ENCODE data around the gene REV3L. TPM values are rescaled to one million over a fixed set of nuclear protein-coding genes. Genes with fewer than 3 reads are reported as not detected.

REV3L gene
- total RNA-seq, 3 donors from 2014 or later = 17.7 to 56.4 (median 20.7) TPM

GRCh38 chr6:111429571-111429970 lies 53.4 kb downstream of the REV3L start:
- H3K9me3 ChIP-seq = peaks cover 5% of the 10 kb centered on the region
- no peak for TF ChIP-seq CTCF (IDR thresholded peaks at IDR 0.05)
- intact Hi-C loops (cut with DNase I, micrococcal nuclease) = no loop called here
- ATAC-seq (no peak), DNase-seq (no peak)
- H3K4me1 ChIP-seq (ENCODE audit: low read depth) = peaks cover 8% of the 10 kb centered on the region
- H3K36me3 ChIP-seq (ENCODE audit: low read depth) = no peaks in the 10 kb centered on the region
- H3K4me3 ChIP-seq = no peak overlapping the region

GRCh38 chr6:111428811-111429210 lies 54.2 kb downstream of the REV3L start:
- DNase-seq (no peak), ATAC-seq (no peak)
- Histone ChIP-seq H3K4me1 (ENCODE audit: low read depth) (peaks cover 15% of the 10 kb centered on the region), H3K36me3 (ENCODE audit: low read depth) (no peaks in the 10 kb centered on the region), H3K9me3 (peaks cover 5% of the 10 kb centered on the region), H3K4me3 (no peak overlapping the region)
- intact Hi-C loops (cut with DNase I, micrococcal nuclease) = no loop called here
- TF ChIP-seq CTCF (IDR thresholded peaks at IDR 0.05) = no peak

GRCh38 chr6:111427341-111428116 lies 55.5 kb downstream of the REV3L start:
- Histone ChIP-seq H3K4me3 (no peak overlapping the region), H3K4me1 (ENCODE audit: low read depth) (peaks cover 22% of the 10 kb centered on the region)

GRCh38 chr6:111423960-111424846 lies 58.8 kb downstream of the REV3L start:
- peak in 2 of 3 donors; percentile 63 to 79 for DNase-seq
- intact Hi-C loops (cut with DNase I, micrococcal nuclease) = no loop called here
- ATAC-seq = peak; percentile 93

More at GRCh38 chr6:111427341-111428116, 55.5 kb downstream of the REV3L start:
- no peaks in the 10 kb centered on the region for H3K36me3 ChIP-seq (ENCODE audit: low read depth)
- ATAC-seq (peak; percentile 71), DNase-seq (peak in 1 of 3 donors; percentile 23)
- intact Hi-C loops (cut with DNase I, micrococcal nuclease) = no loop called here
- TF ChIP-seq CTCF (IDR thresholded peaks at IDR 0.05) = no peak
- H3K9me3 ChIP-seq = peaks cover 5% of the 10 kb centered on the region

More at GRCh38 chr6:111423960-111424846, 58.8 kb downstream of the REV3L start:
- H3K9me3 ChIP-seq = peaks cover 5% of the 10 kb centered on the region
- H3K4me3 ChIP-seq = no peak overlapping the region
- H3K36me3 ChIP-seq (ENCODE audit: low read depth) = no peaks in the 10 kb centered on the region
- no peak for TF ChIP-seq CTCF (IDR thresholded peaks at IDR 0.05)
- H3K4me1 ChIP-seq (ENCODE audit: low read depth) = peaks cover 22% of the 10 kb centered on the region

Data from mucosa of descending colon (tissue), 3 donors.